Measurements from ENCODE around the gene DGKH.

The DGKH gene

GRCh38 chr13:42275098-42275471, 226.6 kb downstream of the DGKH start:
- peaks cover 76% of the 10 kb centered on the region for H3K79me2 ChIP-seq (ENCODE audit: insufficient read depth, low read length)
- no peak overlapping the region for H2AFZ ChIP-seq (ENCODE audit: low read length)
- no peaks in the 10 kb centered on the region for H3K9me2 ChIP-seq (ENCODE audit: low read depth, low read length)
- TF ChIP-seq EZH2 (IDR thresholded peaks at IDR 0.05; ENCODE audit: borderline replicate concordance, low read length): no peak
- no peak for TF ChIP-seq CTCF (IDR thresholded peaks at IDR 0.05; ENCODE audit: low read length)
- H3K36me3 ChIP-seq (ENCODE audit: insufficient read depth, low read length): peaks cover 24% of the 10 kb centered on the region
- peak overlapping the region; percentile 86 for H3K27ac ChIP-seq (ENCODE audit: low read depth, low read length, poor library complexity, severe bottlenecking)
- no peaks in the 10 kb centered on the region for H3F3A ChIP-seq (ENCODE audit: insufficient read depth, low read length)
- peak overlapping the region; percentile 83 for H3K4me2 ChIP-seq (ENCODE audit: low read length)
- no peaks in the 10 kb centered on the region for H3K27me3 ChIP-seq (ENCODE audit: insufficient read depth, low read length)
- peaks cover 72% of the 10 kb centered on the region for H3K4me1 ChIP-seq (ENCODE audit: insufficient read depth, low read length, severe bottlenecking)
- no peaks in the 10 kb centered on the region for H4K20me1 ChIP-seq (ENCODE audit: insufficient read depth, low read length)
- peak overlapping the region; percentile 96 for H3K9ac ChIP-seq (ENCODE audit: low read length)
- peak overlapping the region; percentile 95 for H3K4me3 ChIP-seq (ENCODE audit: low read depth, low read length, poor library complexity, severe bottlenecking)
- peaks cover 4% of the 10 kb centered on the region; the same call in 1 of the 2 replicates for H3K9me3 ChIP-seq (ENCODE audit: low read length)

DNA sequence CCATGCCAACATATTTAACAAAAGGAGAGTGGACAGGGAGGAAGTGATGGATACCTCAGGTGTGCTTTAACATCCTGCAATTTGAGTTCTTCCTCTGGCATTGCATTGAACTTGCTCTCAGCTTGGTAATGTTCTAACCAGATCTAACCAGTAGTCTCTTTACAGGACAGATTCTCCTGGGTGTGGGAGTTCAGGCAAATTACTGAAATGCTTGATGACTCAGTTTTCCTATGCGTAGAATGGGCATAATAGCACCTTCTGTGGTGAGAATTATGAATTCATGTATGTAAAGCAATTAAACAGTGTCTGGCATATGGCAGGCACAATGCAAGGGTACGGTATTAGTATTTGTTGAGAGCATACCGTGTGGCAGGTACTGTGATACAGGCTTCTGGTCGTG, 227.1 kb downstream of the DGKH start:
- no peaks in the 10 kb centered on the region for H3K9me2 ChIP-seq (ENCODE audit: low read depth, low read length)
- H3K27ac ChIP-seq (ENCODE audit: low read depth, low read length, poor library complexity, severe bottlenecking): peak overlapping the region; percentile 86
- H3K9me3 ChIP-seq (ENCODE audit: low read length): peaks cover 5% of the 10 kb centered on the region; the same call in 1 of the 2 replicates
- H3K9ac ChIP-seq (ENCODE audit: low read length): peak overlapping the region; percentile 16; the same call in 1 of the 2 replicates
- no peak overlapping the region for H2AFZ ChIP-seq (ENCODE audit: low read length)
- H3K36me3 ChIP-seq (ENCODE audit: insufficient read depth, low read length): peaks cover 28% of the 10 kb centered on the region
- H3K4me1 ChIP-seq (ENCODE audit: insufficient read depth, low read length, severe bottlenecking): peaks cover 74% of the 10 kb centered on the region
- H3K27me3 ChIP-seq (ENCODE audit: insufficient read depth, low read length): no peaks in the 10 kb centered on the region
- no peaks in the 10 kb centered on the region for H4K20me1 ChIP-seq (ENCODE audit: insufficient read depth, low read length)
- TF ChIP-seq CTCF (IDR thresholded peaks at IDR 0.05; ENCODE audit: low read length): no peak
- TF ChIP-seq EZH2 (IDR thresholded peaks at IDR 0.05; ENCODE audit: borderline replicate concordance, low read length): no peak
- no peaks in the 10 kb centered on the region for H3F3A ChIP-seq (ENCODE audit: insufficient read depth, low read length)
- H3K79me2 ChIP-seq (ENCODE audit: insufficient read depth, low read length): peaks cover 80% of the 10 kb centered on the region
- H3K4me3 ChIP-seq (ENCODE audit: low read depth, low read length, poor library complexity, severe bottlenecking): peak overlapping the region; percentile 95
- peak overlapping the region; percentile 83 for H3K4me2 ChIP-seq (ENCODE audit: low read length)

- H3K27ac ChIP-seq (ENCODE audit: low read depth, low read length, poor library complexity, severe bottlenecking): peak overlapping the region; percentile 86
- H4K20me1 ChIP-seq (ENCODE audit: insufficient read depth, low read length): no peaks in the 10 kb centered on the region
- H3F3A ChIP-seq (ENCODE audit: insufficient read depth, low read length): no peaks in the 10 kb centered on the region
- H3K9me3 ChIP-seq (ENCODE audit: low read length): peaks cover 5% of the 10 kb centered on the region; the same call in 1 of the 2 replicates
- no peaks in the 10 kb centered on the region for H3K9me2 ChIP-seq (ENCODE audit: low read depth, low read length)
- no peak overlapping the region for H3K9ac ChIP-seq (ENCODE audit: low read length)
- no peak overlapping the region for H3K4me3 ChIP-seq (ENCODE audit: low read depth, low read length, poor library complexity, severe bottlenecking)
- peaks cover 92% of the 10 kb centered on the region for H3K79me2 ChIP-seq (ENCODE audit: insufficient read depth, low read length)
- TF ChIP-seq EZH2 (IDR thresholded peaks at IDR 0.05; ENCODE audit: borderline replicate concordance, low read length) (no peak), CTCF (IDR thresholded peaks at IDR 0.05; ENCODE audit: low read length) (no peak)
- peaks cover 72% of the 10 kb centered on the region for H3K4me1 ChIP-seq (ENCODE audit: insufficient read depth, low read length, severe bottlenecking)
- no peak overlapping the region for H3K4me2 ChIP-seq (ENCODE audit: low read length)
- H2AFZ ChIP-seq (ENCODE audit: low read length): no peak overlapping the region
- peaks cover 31% of the 10 kb centered on the region for H3K36me3 ChIP-seq (ENCODE audit: insufficient read depth, low read length)
- no peaks in the 10 kb centered on the region for H3K27me3 ChIP-seq (ENCODE audit: insufficient read depth, low read length)
Observed at GRCh38 chr13:42276683-42277082, 228.2 kb downstream of the DGKH start.
